ENCODE measurements around the gene CFAP298.
"Not testable (repeated sequence)": the region's sequence is repeated elsewhere in the genome, so short reads cannot be mapped to it uniquely, and the experiment has no call there.

- TF ChIP-seq CTCF (conservative IDR thresholded peaks at IDR 0.05; ENCODE audit: low read depth, low read length); EZH2 (IDR thresholded peaks at IDR 0.05; ENCODE audit: low read length, unreplicated experiment): not testable (repeated sequence)
Observed at GRCh38 chr21:32610940-32611339, 1.2 kb downstream of the CFAP298 start.

Data from PC-3 (cell line).